ENCODE measurements around the gene SEPTIN12. TPM values are rescaled to one million over a fixed set of nuclear protein-coding genes. Genes with fewer than 3 reads are reported as not detected.

Gene SEPTIN12
- total and polyA plus RNA-seq, 2 of the 8 experiments (the other 6 are each of a cell fraction or from before 2014, with no cell fraction given), result 0.24 TPM; not detected in 1

- H4K5ac ChIP-seq (ENCODE audit: insufficient read length, low read depth, low read length), result no peak overlapping the region
- peaks cover 0 to 3% of the 10 kb centered on the region in 2 experiments for H4K20me1 ChIP-seq (replicated peaks in 1 of 2; ENCODE audit: control insufficient read depth in 1 of 2, insufficient read depth in 2 of 2, low read length in 2 of 2)
- no peaks in the 10 kb centered on the region for H3K27me3 ChIP-seq (replicated peaks in 1 of 4; ENCODE audit: control insufficient read depth in 3 of 4, extremely low read depth in 1 of 4, insufficient read depth in 3 of 4, low read length in 3 of 4)
- no peak overlapping the region for H2AK5ac ChIP-seq (ENCODE audit: low read depth, low read length)
- H2BK20ac ChIP-seq (ENCODE audit: low read length), result no peak overlapping the region
- FAIRE-seq, result no peak
- no peak overlapping the region for H2BK15ac ChIP-seq (ENCODE audit: low read length)
- no peak overlapping the region for H3K23ac ChIP-seq (ENCODE audit: insufficient read length)
- no peak overlapping the region for H3K9ac ChIP-seq (replicated peaks in 1 of 4; ENCODE audit: extremely low read depth in 1 of 4, low read depth in 3 of 4, low read length in 3 of 4)
- no peak overlapping the region for H3K18ac ChIP-seq (ENCODE audit: extremely low read depth, low read length)
- no peak for DNase-seq (ENCODE audit: low read depth in 1 of 2, low spot score in 2 of 2)
- H3K4me2 ChIP-seq (ENCODE audit: insufficient read depth in 1 of 2, low read depth in 2 of 2, low read length in 2 of 2), result no peak overlapping the region
- H3K4me3 ChIP-seq (ENCODE audit: extremely low read depth in 1 of 4, insufficient read depth in 2 of 4, low read depth in 3 of 4, low read length in 4 of 4), result no peak overlapping the region
- 87% methylated on average over 10 of the region's 10 CpGs; no CpG with 5 or more reads in 1 of the 2 experiments for WGBS, 2 experiments (ENCODE audit: extremely low coverage in 1 of 2, insufficient coverage in 1 of 2, insufficient read length in 1 of 2, insufficient replicate concordance in 2 of 2, low coverage in 1 of 2, low lambda C conversion rate in 2 of 2, missing lambda C conversion rate in 1 of 2)
- no peak overlapping the region for H2BK5ac ChIP-seq (ENCODE audit: low read depth, low read length)
- no peak overlapping the region for H2AFZ ChIP-seq (ENCODE audit: low read length)
- no peak overlapping the region for H3K4ac ChIP-seq (replicated peaks; ENCODE audit: insufficient read length, low read depth, low read length)
- no peak overlapping the region for H3K27ac ChIP-seq (ENCODE audit: low read depth, low read length)
- no peaks in the 10 kb centered on the region for H3K9me3 ChIP-seq (ENCODE audit: insufficient read depth in 2 of 2, low read depth in 1 of 2, low read length in 1 of 2)
- no peak overlapping the region for H2BK12ac ChIP-seq (ENCODE audit: low read depth, low read length)
- CTCF ChIA-PET (ENCODE audit: partially characterized antibody), result interaction anchor here (0.7 to 1.7 kb wide), 2 partner anchors 10 to 1215 kb away, joined by 7 to 8 read pairs; no protein-coding TSS in a partner anchor
- H4K8ac ChIP-seq (ENCODE audit: extremely low read depth, insufficient read depth, low read length), result no peak overlapping the region; the same call in 1 of the 2 replicates
- TF ChIP-seq SAP30 (IDR thresholded peaks at IDR 0.05; ENCODE audit: insufficient read depth, insufficient replicate concordance, low read length), result no peak
- TF ChIP-seq EGR1 (IDR thresholded peaks at IDR 0.05; ENCODE audit: borderline replicate concordance, low read depth, low read length), result no peak
- no peak for TF ChIP-seq YY1 (IDR thresholded peaks at IDR 0.05; ENCODE audit: low read depth, low read length)
- TF ChIP-seq POLR2AphosphoS5 (IDR thresholded peaks at IDR 0.05; ENCODE audit: low read depth, low read length), result no peak
- no peak for TF ChIP-seq CTBP2 (IDR thresholded peaks at IDR 0.05; ENCODE audit: borderline replicate concordance, insufficient read depth, insufficient read length, low read length)
- no peak for TF ChIP-seq TEAD4 (IDR thresholded peaks at IDR 0.05; ENCODE audit: low read depth, low read length)
- TF ChIP-seq TBP (IDR thresholded peaks at IDR 0.05; ENCODE audit: low read depth, low read length), result no peak
- TF ChIP-seq ATF3 (IDR thresholded peaks at IDR 0.05; ENCODE audit: insufficient read depth, low read depth, low read length), result no peak
- no peak for TF ChIP-seq BACH1 (IDR thresholded peaks at IDR 0.05; ENCODE audit: low read length)
- H3K4me1 ChIP-seq (replicated peaks in 1 of 4; ENCODE audit: control insufficient read depth in 3 of 4, insufficient read depth in 4 of 4, low read length in 3 of 4), result peaks cover 0 to 3% (median under 1%) of the 10 kb centered on the region in 4 experiments; a peak in 3 of 7 replicates
- POLR2A ChIA-PET (ENCODE audit: partially characterized antibody), result interaction anchor here (2.9 kb wide), 1 partner anchor 11 kb away, joined by 16 read pairs; no protein-coding TSS in a partner anchor
- no peaks in the 10 kb centered on the region; the same call in 1 of the 2 replicates for H3K79me1 ChIP-seq (ENCODE audit: low read depth, low read length)
- no peak overlapping the region for H3K56ac ChIP-seq (replicated peaks; ENCODE audit: insufficient read length, low read depth, low read length)
- H2BK120ac ChIP-seq (replicated peaks; ENCODE audit: low read depth, low read length), result no peak overlapping the region
- no peaks in the 10 kb centered on the region for H3K23me2 ChIP-seq (ENCODE audit: low read depth, low read length)
- H3K36me3 ChIP-seq (ENCODE audit: control insufficient read depth in 2 of 4, insufficient read depth in 4 of 4, low read length in 3 of 4), result peaks cover 3 to 19% (median 15%) of the 10 kb centered on the region in 4 experiments; a peak in 6 of 8 replicates
- H4K91ac ChIP-seq (replicated peaks; ENCODE audit: insufficient read length, low read length), result no peak overlapping the region
- H3K79me2 ChIP-seq (ENCODE audit: control insufficient read depth in 1 of 2, insufficient read depth in 2 of 2, low read length in 2 of 2), result no peaks in the 10 kb centered on the region
- H3K14ac ChIP-seq (ENCODE audit: insufficient read length), result no peak overlapping the region
Observed at GRCh38 chr16:4749700-4750257, 38.4 kb downstream of the SEPTIN12 start.

Data from H1 (cell line).